NCI-H187 (cell line): Measurements from ENCODE around the gene PFDN4.

ENCODE experiments used
- DNase-seq, 2 experiments: peaks; one replicate each; lab custom pipeline; 2025; lab: John Stamatoyannopoulos, UW

Gene PFDN4

DNA sequence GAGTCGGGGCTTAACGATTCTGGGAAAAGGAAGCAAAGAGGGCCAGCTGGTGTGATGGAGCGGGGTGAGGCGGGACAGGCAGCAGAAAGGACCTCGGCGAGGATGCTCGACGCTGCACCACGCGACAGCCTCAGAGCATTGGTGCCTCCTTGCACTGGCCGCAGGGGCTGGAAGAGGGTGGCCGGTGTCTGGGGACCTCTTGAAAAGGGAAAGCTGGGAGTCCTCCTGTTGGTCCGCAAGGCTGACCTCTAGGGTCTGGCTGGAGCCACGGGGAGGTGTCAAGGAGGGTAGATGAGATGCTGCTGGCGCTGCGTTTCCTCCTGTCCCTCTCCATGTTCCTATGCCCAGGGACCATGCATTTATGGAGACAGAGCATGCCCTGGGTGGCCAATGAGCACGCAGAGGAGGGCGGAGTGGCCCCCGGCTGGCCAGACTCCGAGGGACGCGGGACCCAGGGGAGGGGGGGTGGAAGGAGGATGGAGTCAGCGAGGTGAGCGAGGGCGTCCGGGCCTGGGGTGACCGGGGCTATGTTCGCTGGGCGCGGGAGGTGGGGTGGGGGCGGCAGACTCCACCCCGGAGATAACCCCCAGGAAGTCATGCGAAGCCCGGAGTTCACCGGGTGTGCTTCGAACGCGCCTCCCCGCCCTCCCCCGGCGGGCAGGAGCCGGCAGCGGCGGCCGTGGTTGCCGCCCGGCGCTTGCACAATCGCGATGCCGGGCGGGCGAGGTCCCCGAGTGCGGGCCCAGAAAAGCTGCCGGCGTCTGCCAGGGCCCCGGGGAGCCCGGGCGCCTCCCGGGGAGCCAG, 34.0 kb upstream of the PFDN4 start, which contains the start of gene CYP24A1:
CYP24A1 (minus strand) TSS at position 334 of the 804 bp plus-strand sequence. CDS start 407 bp downstream, outside the sequence.
- DNase-seq, result no peak

GRCh38 chr20:54174457-54175175, 33.3 kb upstream of the PFDN4 start:
- no peak for DNase-seq

- DNase-seq, result no peak
These were observed 31.3 kb upstream of the PFDN4 start for GRCh38 chr20:54176610-54177009.

DNA sequence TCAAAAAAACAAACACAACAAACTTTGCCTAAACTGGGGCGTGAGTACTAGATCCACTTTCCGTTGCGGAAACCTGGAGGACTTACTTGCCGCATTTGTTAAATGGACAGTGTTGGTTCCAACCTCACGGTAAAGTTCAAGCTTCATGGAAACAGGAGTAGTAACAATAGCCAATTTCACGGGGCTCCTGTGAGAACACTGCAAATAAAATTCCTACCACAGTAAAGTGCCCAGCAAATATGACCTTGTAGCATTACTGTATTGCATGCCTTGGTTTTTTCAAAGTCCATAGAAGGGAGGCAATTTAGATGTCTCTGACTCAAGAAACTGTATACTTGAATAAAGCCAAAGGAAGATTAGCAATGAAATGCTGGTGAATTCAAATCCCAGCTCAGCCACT, 30.5 kb upstream of the PFDN4 start:
- DNase-seq, result no peak

- DNase-seq, result no peak
These were observed 29.6 kb upstream of the PFDN4 start for GRCh38 chr20:54178256-54178655.

DNA sequence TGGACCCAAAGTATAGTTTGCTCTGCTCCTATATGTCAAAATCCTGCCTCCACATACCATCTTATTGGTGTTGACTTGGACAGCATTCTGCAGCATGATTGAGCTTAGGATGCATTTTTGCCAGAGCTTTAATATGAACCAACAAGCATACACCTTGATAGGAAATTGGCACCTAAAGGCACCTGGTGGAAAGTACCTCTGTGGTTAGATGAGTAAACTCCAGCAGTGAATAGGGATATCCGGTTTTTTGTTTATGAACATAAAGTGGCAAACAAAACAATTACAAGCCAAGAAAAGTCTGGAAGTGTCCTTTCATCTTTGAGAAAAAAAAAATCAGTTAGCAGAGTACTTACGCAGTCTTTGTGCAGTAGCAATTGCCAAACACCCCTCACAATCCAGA, 27.9 kb upstream of the PFDN4 start:
- DNase-seq, result no peak

GRCh38 chr20:54180931-54181330, 27.0 kb upstream of the PFDN4 start:
- no peak for DNase-seq

DNA sequence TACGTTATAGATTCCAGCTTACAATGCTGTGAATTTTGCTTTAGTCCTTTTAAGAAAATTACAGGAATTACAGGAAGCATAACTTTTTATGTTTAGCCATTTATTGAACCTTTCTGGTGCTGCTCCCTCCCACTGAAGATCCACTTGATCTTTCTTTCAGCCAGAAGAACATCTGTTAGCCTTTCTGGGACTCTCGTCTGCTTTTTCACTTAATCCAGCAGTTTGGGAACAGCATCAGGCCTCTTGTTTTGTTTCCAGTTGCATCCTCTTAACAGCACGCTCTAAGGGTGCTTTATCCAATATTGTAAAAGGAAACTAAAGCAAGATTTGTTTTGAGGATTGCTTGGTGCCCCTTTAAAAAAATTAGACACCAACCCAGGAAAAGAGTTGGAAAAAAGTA, 23.8 kb upstream of the PFDN4 start:
- DNase-seq, result no peak

DNA sequence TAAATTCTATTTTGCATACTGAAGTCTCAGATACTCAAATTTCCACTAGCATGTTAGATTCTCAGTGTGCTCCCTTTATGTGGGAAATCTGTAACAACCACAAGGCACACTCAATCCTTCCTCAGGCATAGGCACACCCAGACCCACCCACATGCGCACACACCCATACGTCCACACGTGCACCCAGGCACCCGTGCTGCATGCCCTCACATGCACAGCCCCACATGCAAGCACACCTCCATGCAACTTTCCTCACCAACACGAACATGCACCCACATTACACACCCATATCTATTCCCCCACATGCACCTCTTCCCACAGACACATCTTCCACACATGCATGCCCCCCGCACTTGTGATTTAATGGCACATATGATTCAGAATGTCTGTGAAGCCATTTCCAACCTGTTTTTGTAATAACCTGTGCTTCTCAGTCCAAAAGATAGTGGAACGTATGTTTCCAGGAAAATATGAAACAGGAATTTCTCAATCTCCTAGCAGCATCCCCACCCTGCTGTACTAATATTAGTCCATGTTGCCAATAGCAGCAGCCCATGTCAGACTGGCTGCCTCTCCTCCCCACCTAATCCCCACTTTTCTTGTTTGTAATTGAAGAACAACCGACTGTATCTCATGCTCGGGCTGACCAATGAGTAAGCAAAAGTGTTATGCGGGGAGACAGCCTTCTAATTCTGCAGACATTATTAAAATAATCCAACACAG, 22.8 kb upstream of the PFDN4 start:
- DNase-seq, result no peak

DNA sequence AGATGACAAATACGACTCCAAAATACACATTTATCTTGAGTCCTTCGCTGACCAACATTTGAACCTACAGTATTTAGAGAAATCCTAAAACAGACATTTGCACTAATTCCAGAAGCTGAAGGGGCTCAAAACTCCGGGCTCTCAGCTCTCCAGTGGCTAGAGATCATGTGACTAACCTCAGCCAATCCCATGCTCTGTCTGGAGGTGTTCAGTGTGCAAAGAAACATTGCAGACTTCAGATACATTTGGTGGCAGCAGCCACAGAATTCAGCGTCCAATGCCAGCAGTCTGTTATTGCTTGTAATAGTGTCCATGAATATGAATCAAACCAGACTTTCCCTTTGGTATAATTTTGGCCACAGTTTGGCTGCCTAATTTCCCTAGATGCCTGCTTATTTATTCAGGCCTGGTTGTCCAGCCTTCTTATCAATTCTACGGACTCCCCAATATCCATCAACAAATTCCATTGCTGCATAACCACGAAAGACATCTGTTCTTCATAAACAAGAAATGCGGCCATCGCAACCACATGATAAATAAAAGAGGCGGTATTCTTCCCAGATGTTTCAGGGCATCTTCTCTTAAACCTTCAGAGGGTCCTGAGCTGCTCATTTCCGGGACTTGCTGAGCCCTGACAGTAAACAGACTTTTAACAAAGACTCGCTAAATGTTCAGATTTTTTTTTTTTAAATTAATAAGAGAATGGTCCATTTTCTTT, 19.6 kb upstream of the PFDN4 start:
- no peak for DNase-seq

DNA sequence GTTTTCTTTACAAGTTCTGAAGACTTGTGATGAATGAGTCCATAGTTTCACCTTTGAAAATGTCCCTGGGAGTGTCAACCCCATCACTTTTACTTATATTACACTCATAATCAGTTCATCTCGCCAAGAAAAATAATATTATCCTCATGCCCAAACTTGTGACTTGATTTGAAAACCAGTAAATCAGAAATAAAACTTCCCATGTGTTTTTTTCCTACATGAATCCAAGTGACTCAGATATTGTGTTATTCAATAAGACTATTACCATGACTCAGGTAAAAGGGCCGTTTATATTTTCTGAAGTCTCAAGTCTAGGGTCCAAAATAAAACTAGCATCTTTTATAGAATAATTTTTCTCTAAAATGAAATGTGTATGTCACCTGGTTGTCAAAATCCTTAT, 18.3 kb upstream of the PFDN4 start:
- no peak for DNase-seq

GRCh38 chr20:54190217-54190616, 17.7 kb upstream of the PFDN4 start:
- no peak for DNase-seq

GRCh38 chr20:54193817-54194216, 14.1 kb upstream of the PFDN4 start:
- no peak for DNase-seq

DNA sequence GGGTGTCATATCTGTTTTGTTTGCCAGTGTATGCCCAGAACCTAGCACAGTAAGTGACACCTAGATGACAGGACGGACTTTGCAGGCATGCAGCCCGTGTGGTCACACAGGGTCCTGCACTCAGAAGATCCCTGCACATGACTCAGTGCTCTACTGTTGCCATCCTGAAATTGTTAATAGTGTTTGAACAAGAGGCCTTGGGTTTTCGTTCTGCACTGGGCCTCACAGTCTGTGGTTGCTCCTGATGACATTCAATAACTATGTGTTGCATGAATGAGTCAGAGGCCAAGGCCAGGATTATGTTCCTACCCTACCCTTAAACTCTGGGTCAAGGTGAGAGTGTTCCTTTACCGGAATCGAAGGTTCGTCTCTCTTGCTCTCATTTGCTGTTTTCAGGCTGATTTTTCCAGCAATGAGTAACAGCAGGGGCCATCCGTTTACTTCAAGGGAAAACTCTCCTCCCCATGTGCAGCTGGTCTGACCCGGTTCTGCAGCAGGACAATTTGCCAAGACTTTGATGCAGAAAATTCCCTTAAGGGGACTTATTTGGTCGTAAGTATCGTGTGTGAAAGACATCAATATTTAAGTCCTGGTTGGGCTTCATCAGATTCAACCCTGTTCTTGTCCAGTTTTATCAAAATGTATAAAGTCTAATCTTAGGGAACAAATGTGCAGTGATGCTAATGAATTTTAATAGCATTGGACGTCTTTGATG, 13.0 kb upstream of the PFDN4 start:
- no peak for DNase-seq

DNA sequence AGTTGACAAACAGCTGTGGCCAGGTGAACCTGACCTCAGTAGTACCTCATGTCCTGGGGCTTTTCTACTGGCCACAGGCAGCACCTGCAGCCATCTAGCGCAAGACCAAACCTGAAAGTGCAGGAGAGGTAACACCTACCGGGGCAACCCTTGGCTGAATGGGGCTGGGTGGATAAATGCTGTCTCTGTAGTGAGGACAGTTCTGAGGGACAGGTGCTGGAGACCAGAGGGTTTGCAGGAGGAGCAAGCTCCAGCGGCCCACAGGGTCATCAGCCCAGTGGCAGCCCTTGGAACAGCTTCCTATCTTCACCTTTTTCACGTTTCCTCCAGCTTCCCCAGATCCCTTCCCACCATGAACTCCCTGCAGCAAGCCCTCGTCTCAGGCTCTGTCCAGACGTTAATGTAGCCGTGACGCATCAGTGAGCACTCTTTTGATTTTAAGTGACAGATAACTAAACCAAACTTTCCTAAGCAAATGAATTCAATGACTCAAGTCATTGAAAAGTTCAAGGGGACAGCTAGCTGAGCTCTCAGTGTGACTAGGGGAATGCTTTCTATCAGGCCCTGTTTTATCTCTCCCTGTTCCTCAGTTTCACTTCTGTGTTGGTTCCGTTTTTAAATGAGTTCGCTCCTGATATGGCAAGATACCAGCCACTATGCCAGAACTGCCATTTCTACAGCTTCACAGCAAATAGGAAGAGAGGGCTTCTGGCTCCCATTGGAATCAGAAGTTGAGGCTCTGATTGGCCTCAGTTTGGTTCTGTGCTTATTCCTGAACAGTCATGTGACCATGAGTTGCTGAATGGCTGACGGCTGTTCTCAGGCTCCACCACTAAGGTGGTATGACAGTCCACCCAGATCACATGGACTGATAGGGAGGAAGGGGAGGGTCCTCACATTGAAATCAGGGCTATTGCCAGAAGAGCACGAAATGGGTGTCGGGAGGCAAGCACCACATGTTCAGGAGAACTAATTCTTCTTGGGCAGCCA, 12.1 kb upstream of the PFDN4 start:
- no peak for DNase-seq

DNA sequence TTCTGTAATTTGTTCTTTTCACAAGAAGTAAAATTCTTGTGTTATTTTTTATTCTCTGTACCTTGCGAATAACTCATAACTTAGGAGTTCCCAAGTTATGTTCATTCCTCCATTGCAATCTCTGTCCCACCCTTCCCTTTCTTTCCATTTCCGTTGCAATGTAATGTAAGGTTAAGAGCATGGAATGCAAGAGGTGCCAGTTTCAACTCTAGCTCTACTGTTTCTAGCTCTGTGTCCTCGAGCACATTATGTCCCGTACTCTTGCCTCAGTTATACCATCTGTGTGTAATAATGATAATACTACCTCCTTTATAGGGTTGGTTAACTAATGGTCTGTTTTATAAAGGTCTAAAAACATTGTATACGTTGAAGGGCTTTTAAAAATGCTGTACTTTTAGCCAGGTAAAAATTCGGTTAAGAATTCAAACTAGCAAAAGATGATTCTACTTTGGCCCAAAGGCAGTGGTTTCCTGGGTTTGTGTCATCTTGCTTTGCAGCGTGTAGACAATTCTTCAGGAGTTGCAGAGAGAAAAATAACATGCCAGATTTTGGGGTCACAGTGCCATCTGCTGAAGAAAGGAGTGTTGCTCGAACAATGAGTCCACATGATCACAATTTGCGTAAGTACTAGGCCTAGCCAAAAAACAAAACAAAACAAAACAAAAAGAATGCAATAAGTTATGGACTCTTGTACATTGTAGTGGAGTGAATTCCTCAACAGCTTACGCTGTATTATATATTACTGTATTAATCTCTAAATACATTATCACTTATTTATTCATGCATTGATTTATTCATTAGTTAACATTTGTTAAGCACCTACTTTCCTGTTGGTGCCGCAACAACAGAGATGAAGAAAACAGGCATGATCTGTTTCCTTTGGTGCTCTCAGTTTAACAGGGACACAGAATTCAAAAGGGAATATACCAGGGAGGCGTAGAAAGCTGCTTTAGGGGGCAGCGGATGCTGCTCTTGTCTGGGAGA, 10.0 kb upstream of the PFDN4 start:
- no peak for DNase-seq

DNA sequence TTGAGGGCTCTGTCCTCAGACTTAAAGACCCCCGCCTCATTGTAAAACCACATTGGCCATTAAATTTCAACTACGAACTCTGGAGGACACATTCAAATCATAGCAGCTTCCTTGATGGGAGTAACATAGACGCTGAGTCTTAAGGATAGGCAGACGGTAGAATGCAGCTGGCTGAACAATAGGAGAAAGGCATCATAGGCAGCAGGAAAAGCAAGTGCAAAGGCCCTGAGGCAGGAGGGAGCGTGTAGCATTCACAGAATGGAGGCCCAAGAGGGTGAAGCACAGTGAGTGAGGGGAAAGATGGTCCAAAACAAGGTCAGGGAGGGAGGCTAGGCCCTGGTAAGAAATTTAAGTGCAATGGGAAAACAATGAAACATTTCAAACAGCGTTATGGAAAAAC, 8.6 kb upstream of the PFDN4 start:
- DNase-seq, result no peak

DNA sequence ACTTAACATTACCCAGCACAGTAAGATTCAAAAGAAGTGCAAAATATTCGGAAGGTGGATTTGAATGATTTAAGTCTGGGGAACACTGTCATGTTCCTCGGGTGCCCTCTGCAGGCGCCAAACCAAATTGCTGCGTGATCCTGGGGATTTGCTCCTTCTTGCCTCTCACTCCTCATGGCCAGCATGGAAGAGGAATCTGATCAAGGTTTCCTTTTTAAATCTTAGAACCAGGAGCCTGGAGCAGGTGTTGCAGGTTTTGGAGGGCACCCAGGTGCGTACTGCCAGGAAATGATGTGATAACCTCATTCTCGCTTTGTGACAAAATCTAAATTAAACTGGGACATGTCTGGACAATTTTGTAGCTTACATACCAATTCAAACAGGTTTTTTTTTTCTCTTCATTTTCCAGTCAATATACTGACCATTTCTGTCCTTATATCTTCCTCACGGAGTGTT, 8.1 kb upstream of the PFDN4 start:
- peak; percentile 14 to 41 for DNase-seq
